WTC11 (cell line): ENCODE measurements around the gene F11R. TPM values are rescaled to one million over a fixed set of nuclear protein-coding genes. Genes with fewer than 3 reads are reported as not detected.

Experiments used
- ATAC-seq: fragments of 200-7000 bp; cut with Tn5 transposase; 2 replicates; pipeline ENCODE4 v1.10.0; 2021; ENCODE audit warnings: mild to moderate bottlenecking, moderate library complexity
- CTCF ChIA-PET: fragments of 300-600 bp; sonication (Branson Sonifier 250); formaldehyde crosslinking; loops from one replicate; lab custom pipeline; 2021; ENCODE audit warnings: antibody characterized with exemption; lab: Charles Lee
- POLR2A ChIA-PET: fragments of 350-600 bp; sonication (Branson Sonifier 250); formaldehyde crosslinking; loops from one replicate; lab custom pipeline; 2021; ENCODE audit warnings: antibody characterized with exemption; lab: Charles Lee
- DNase-seq: peaks from one replicate; pipeline ENCODE4 v3.0.0; 2021; ENCODE audit warnings: low spot score
- H3K27ac Mint-ChIP-seq: 2 replicates; pipeline ENCODE4 v1.8.0; 2021; ENCODE audit warnings: mixed read lengths
- H3K27me3 Mint-ChIP-seq: 2 replicates; pipeline ENCODE4 v1.8.0; 2021; ENCODE audit warnings: low read depth, mild to moderate bottlenecking, moderate library complexity, mixed read lengths
- H3K36me3 Mint-ChIP-seq: 2 replicates; pipeline ENCODE4 v1.8.0; 2021; ENCODE audit warnings: mixed read lengths
- H3K4me1 Mint-ChIP-seq: 2 replicates; pipeline ENCODE4 v1.8.0; 2022; ENCODE audit warnings: mixed read lengths
- H3K4me3 Mint-ChIP-seq: 2 replicates; pipeline ENCODE4 v1.8.0; 2021; ENCODE audit warnings: mild to moderate bottlenecking, moderate library complexity, mixed read lengths
- H3K9me3 Mint-ChIP-seq: 2 replicates; pipeline ENCODE4 v1.8.0; 2021; ENCODE audit warnings: mixed read lengths
- E2F4 ChIP-seq: sonication (generic); formaldehyde crosslinking; IDR thresholded peaks from 2 replicates; pipeline ENCODE4 v1.8.1; 2022; ENCODE audit warnings: low read depth, mild to moderate bottlenecking, moderate library complexity, missing genetic modification reagents, borderline replicate concordance
- EMX1 ChIP-seq: fragments of 250-450 bp; sonication (Bioruptor Pico); IDR thresholded peaks from 2 replicates; pipeline ENCODE4 v1.8.0; 2021; ENCODE audit warnings: mild to moderate bottlenecking
- NFE2L1 ChIP-seq: sonication (generic); formaldehyde crosslinking; IDR thresholded peaks from 2 replicates; pipeline ENCODE4 v1.8.1; 2023; ENCODE audit warnings: missing genetic modification reagents
- NR1H2 ChIP-seq: sonication (generic); formaldehyde crosslinking; IDR thresholded peaks from 2 replicates; pipeline ENCODE4 v1.9.0; 2021; ENCODE audit warnings: mild to moderate bottlenecking, moderate library complexity, missing genetic modification reagents
- NR2C2 ChIP-seq: sonication (generic); formaldehyde crosslinking; IDR thresholded peaks from 2 replicates; pipeline ENCODE4 v1.8.0; 2022; ENCODE audit warnings: mild to moderate bottlenecking, missing genetic modification reagents
- PRRX2 ChIP-seq: fragments of 250-450 bp; sonication (Bioruptor Pico); IDR thresholded peaks from 2 replicates; pipeline ENCODE4 v1.8.0; 2021; ENCODE audit warnings: mild to moderate bottlenecking
- RELA ChIP-seq: sonication (generic); formaldehyde crosslinking; IDR thresholded peaks from 2 replicates; pipeline ENCODE4 v1.8.1; 2022; ENCODE audit warnings: missing genetic modification reagents, mild to moderate bottlenecking, borderline replicate concordance
- USF2 ChIP-seq: sonication (generic); formaldehyde crosslinking; IDR thresholded peaks from 2 replicates; pipeline ENCODE4 v1.8.1; 2023; ENCODE audit warnings: mild to moderate bottlenecking, missing genetic modification reagents, moderate library complexity
- ZBTB21 ChIP-seq: sonication (generic); formaldehyde crosslinking; IDR thresholded peaks from 2 replicates; pipeline ENCODE4 v1.8.1; 2023; ENCODE audit warnings: mild to moderate bottlenecking, missing genetic modification reagents, borderline replicate concordance
- ZNF219 ChIP-seq: sonication (generic); formaldehyde crosslinking; IDR thresholded peaks from 2 replicates; pipeline ENCODE4 v1.8.0; 2023; ENCODE audit warnings: missing genetic modification reagents, mild to moderate bottlenecking, borderline replicate concordance
- ZNF416 ChIP-seq: fragments of 250-450 bp; sonication (Bioruptor Pico); IDR thresholded peaks from 2 replicates; pipeline ENCODE4 v1.9.0; 2021; ENCODE audit warnings: mild to moderate bottlenecking, inconsistent platforms
- total RNA-seq: library from RNA; stranded (reverse); gene quantifications from 3 replicates; pipeline ENCODE4 v1.2.3, GENCODE V29; 2021
- TF ChIP-seq, protein P1 (sequence below): sonication (generic); formaldehyde crosslinking; IDR thresholded peaks from 2 replicates; pipeline ENCODE4 v1.8.1; 2022; ENCODE audit warnings: mild to moderate bottlenecking, missing genetic modification reagents, moderate library complexity, borderline replicate concordance
- TF ChIP-seq, protein P2 (sequence below): sonication (generic); formaldehyde crosslinking; conservative IDR thresholded peaks from 2 replicates; pipeline ENCODE4 v1.8.1; 2022; ENCODE audit warnings: mild to moderate bottlenecking, missing genetic modification reagents
- TF ChIP-seq, protein P3 (sequence below): sonication (generic); formaldehyde crosslinking; conservative IDR thresholded peaks from 2 replicates; pipeline ENCODE4 v1.8.1; 2023; ENCODE audit warnings: mild to moderate bottlenecking, low read depth, missing genetic modification reagents, moderate library complexity

Gene F11R
- total RNA-seq, 1 experiment from 2014 or later = 202 TPM

GRCh38 chr1:160997323-160998038, 23.5 kb downstream of the F11R start:
- TF ChIP-seq ZNF219 (CRISPR knock-in tag) = no peak
- TF ChIP-seq, protein P1, sequence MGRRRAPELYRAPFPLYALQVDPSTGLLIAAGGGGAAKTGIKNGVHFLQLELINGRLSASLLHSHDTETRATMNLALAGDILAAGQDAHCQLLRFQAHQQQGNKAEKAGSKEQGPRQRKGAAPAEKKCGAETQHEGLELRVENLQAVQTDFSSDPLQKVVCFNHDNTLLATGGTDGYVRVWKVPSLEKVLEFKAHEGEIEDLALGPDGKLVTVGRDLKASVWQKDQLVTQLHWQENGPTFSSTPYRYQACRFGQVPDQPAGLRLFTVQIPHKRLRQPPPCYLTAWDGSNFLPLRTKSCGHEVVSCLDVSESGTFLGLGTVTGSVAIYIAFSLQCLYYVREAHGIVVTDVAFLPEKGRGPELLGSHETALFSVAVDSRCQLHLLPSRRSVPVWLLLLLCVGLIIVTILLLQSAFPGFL (CRISPR knock-in tag) = no peak
- no peaks in the 10 kb centered on the region for H3K27me3 Mint-ChIP-seq
- peaks cover 5% of the 10 kb centered on the region for H3K4me1 Mint-ChIP-seq
- DNase-seq (peak; percentile 64), ATAC-seq (peak; percentile 93)
- ChIA-PET POLR2A (interaction anchor here (0.5 to 1.8 kb wide), 6 partner anchors 9 to 134 kb away, joined by 3 to 18 read pairs (median 4); partner anchors contain the start of gene F11R), CTCF (interaction anchor here (0.6 to 2.6 kb wide), 30 partner anchors 10 to 394 kb away, joined by 3 to 40 read pairs (median 6); partner anchors contain the start of genes ARHGAP30, F11R, ITLN2 and KLHDC9)
- no peaks in the 10 kb centered on the region for H3K9me3 Mint-ChIP-seq
- peaks cover 61% of the 10 kb centered on the region for H3K36me3 Mint-ChIP-seq
- no peak overlapping the region for H3K4me3 Mint-ChIP-seq
- peak overlapping the region; percentile 63 for H3K27ac Mint-ChIP-seq

GRCh38 chr1:160996178-160996577, 24.8 kb downstream of the F11R start:
- Mint-ChIP-seq H3K27ac (peak overlapping the region; percentile 91), H3K4me3 (no peak overlapping the region), H3K36me3 (peaks cover 54% of the 10 kb centered on the region), H3K9me3 (no peaks in the 10 kb centered on the region), H3K4me1 (peaks cover 6% of the 10 kb centered on the region)
- CTCF ChIA-PET = interaction anchor here (0.7 to 2.1 kb wide), 2 partner anchors 25 to 104 kb away, joined by 3 to 7 read pairs; partner anchors contain the start of gene F11R
- no peak for ATAC-seq
- no peak for TF ChIP-seq E2F4 (CRISPR knock-in tag)
- TF ChIP-seq NR2C2 = no peak
- no peak for TF ChIP-seq ZNF416 (CRISPR knock-in tag)
- no peak for TF ChIP-seq ZBTB21 (CRISPR knock-in tag)
- no peak for TF ChIP-seq NFE2L1 (CRISPR knock-in tag)
- TF ChIP-seq EMX1 (CRISPR knock-in tag) = no peak
- TF ChIP-seq RELA (CRISPR knock-in tag) = no peak
- no peak for TF ChIP-seq NR1H2 (CRISPR knock-in tag)
- TF ChIP-seq, protein P2, sequence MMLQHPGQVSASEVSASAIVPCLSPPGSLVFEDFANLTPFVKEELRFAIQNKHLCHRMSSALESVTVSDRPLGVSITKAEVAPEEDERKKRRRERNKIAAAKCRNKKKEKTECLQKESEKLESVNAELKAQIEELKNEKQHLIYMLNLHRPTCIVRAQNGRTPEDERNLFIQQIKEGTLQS (CRISPR knock-in tag) = no peak
- TF ChIP-seq, protein P3, sequence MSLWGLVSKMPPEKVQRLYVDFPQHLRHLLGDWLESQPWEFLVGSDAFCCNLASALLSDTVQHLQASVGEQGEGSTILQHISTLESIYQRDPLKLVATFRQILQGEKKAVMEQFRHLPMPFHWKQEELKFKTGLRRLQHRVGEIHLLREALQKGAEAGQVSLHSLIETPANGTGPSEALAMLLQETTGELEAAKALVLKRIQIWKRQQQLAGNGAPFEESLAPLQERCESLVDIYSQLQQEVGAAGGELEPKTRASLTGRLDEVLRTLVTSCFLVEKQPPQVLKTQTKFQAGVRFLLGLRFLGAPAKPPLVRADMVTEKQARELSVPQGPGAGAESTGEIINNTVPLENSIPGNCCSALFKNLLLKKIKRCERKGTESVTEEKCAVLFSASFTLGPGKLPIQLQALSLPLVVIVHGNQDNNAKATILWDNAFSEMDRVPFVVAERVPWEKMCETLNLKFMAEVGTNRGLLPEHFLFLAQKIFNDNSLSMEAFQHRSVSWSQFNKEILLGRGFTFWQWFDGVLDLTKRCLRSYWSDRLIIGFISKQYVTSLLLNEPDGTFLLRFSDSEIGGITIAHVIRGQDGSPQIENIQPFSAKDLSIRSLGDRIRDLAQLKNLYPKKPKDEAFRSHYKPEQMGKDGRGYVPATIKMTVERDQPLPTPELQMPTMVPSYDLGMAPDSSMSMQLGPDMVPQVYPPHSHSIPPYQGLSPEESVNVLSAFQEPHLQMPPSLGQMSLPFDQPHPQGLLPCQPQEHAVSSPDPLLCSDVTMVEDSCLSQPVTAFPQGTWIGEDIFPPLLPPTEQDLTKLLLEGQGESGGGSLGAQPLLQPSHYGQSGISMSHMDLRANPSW (CRISPR knock-in tag) = no peak
- no peak for TF ChIP-seq PRRX2
- TF ChIP-seq USF2 (CRISPR knock-in tag) = no peak
- TF ChIP-seq, all 79 proteins: peak for 0
- POLR2A ChIA-PET = no interaction called here
- H3K27me3 Mint-ChIP-seq = no peaks in the 10 kb centered on the region
- DNase-seq = no peak
